B cell (primary cell): ENCODE results near the gene SMTNL1. TPM values are rescaled to one million over a fixed set of nuclear protein-coding genes. Genes with fewer than 3 reads are reported as not detected.

Experiments
- ATAC-seq: fragments of 200-7000 bp; cut with Tn5 transposase; one replicate; pipeline ENCODE4 v1.10.0; 2021; ENCODE audit warnings: low read depth, mild to moderate bottlenecking, moderate number of reproducible peaks, moderate library complexity
- CTCF ChIA-PET: fragments of 350-600 bp; sonication (Branson Sonifier 250); formaldehyde crosslinking; loops from one replicate; lab custom pipeline; 2021; ENCODE audit warnings: antibody characterized with exemption, inconsistent platforms; lab: Charles Lee
- POLR2A ChIA-PET: fragments of 350-600 bp; sonication (Branson Sonifier 250); formaldehyde crosslinking; loops from one replicate; lab custom pipeline; 2021; ENCODE audit warnings: antibody characterized with exemption; lab: Charles Lee
- DNase-seq: peaks from one replicate; pipeline ENCODE4 v3.0.0; 2013
- H2AFZ ChIP-seq: 2 replicates; pipeline ENCODE4 v1.6.1; 2012; ENCODE audit warnings: mild to moderate bottlenecking, low read depth, low read length; ENCODE audit not compliant: insufficient read depth, poor library complexity, severe bottlenecking
- H3K27ac ChIP-seq, 2 donors: 1 replicate in 1 of 2; 2 replicates in 1 of 2; pipeline ENCODE4 v1.5.1; 2012 to 2013; ENCODE audit warnings: low read length in 2 of 2, mild to moderate bottlenecking in 2 of 2, moderate library complexity in 1 of 2
- H3K27me3 ChIP-seq, 4 experiments: fragments of 200-600 bp in 1 of 4; sonication (generic) in 1 of 4; replicated peaks in 1 of 4; 1 replicate in 2 of 4; 2 replicates in 2 of 4; pipeline versions ENCODE4 v1.6.1 to v1.7.0; 2013 to 2016; ENCODE audit warnings: low read length in 3 of 4, mild to moderate bottlenecking in 2 of 4, mixed read lengths in 1 of 4, moderate library complexity in 1 of 4; ENCODE audit not compliant: insufficient read depth in 4 of 4, control insufficient read depth in 3 of 4; ENCODE audit errors: control extremely low read depth in 1 of 4
- H3K36me3 ChIP-seq, 2 experiments: replicated peaks in 1 of 2; 1 replicate in 1 of 2; 2 replicates in 1 of 2; pipeline versions ENCODE4 v1.6.1 to v1.7.1; 2013; ENCODE audit warnings: low read length in 1 of 2; ENCODE audit not compliant: insufficient read depth in 2 of 2, control insufficient read depth in 1 of 2; ENCODE audit errors: control extremely low read depth in 1 of 2, extremely low read depth in 1 of 2
- H3K4me1 ChIP-seq, 2 donors: fragments of 200-600 bp in 1 of 2; sonication (generic) in 1 of 2; 1 replicate in 1 of 2; 2 replicates in 1 of 2; pipeline versions ENCODE4 v1.5.1 to v1.6.1; 2013 to 2017; ENCODE audit warnings: low read length in 2 of 2; ENCODE audit not compliant: control insufficient read depth in 2 of 2, insufficient read depth in 2 of 2
- H3K4me2 ChIP-seq: replicated peaks from 2 replicates; pipeline ENCODE3; 2012; ENCODE audit warnings: mild to moderate bottlenecking, low read depth, low read length; ENCODE audit not compliant: poor library complexity, severe bottlenecking
- H3K4me3 ChIP-seq, 5 experiments: fragments of 200-600 bp in 1 of 5; sonication (generic) in 1 of 5; 1 replicate in 3 of 5; 2 replicates in 2 of 5; pipeline versions ENCODE4 v1.5.1 to v1.7.0; 2011 to 2016; ENCODE audit warnings: low read length in 4 of 5, mild to moderate bottlenecking in 4 of 5, low read depth in 2 of 5, control low read depth in 1 of 5, moderate library complexity in 1 of 5; ENCODE audit not compliant: insufficient read depth in 1 of 5; ENCODE audit errors: control extremely low read depth in 1 of 5, extremely low read depth in 1 of 5
- H3K79me2 ChIP-seq: fragments of 200-600 bp; sonication (generic); one replicate; pipeline ENCODE4 v1.6.0; 2016; ENCODE audit warnings: low read length; ENCODE audit not compliant: control insufficient read depth, insufficient read depth
- H3K9ac ChIP-seq: fragments of 200-600 bp; sonication (generic); 2 replicates; pipeline ENCODE4 v1.6.1; 2017; ENCODE audit warnings: mild to moderate bottlenecking, low read length, moderate library complexity
- H3K9me3 ChIP-seq, 3 donors: one replicate each; pipeline versions ENCODE4 v1.6.1 to v1.7.1; 2013; ENCODE audit warnings: low read length in 2 of 3; ENCODE audit not compliant: control insufficient read depth in 2 of 3, insufficient read depth in 1 of 3; ENCODE audit errors: control extremely low read depth in 1 of 3
- H4K20me1 ChIP-seq: 2 replicates; pipeline ENCODE4 v1.6.0; 2012; ENCODE audit warnings: mild to moderate bottlenecking, low read length; ENCODE audit not compliant: insufficient read depth, control insufficient read depth, poor library complexity, severe bottlenecking
- H3K27ac Mint-ChIP-seq: one replicate; pipeline ENCODE4 v1.8.0; 2021; ENCODE audit warnings: mixed read lengths
- H3K27me3 Mint-ChIP-seq: one replicate; pipeline ENCODE4 v1.8.0; 2021; ENCODE audit warnings: mixed read lengths
- H3K4me1 Mint-ChIP-seq: one replicate; pipeline ENCODE4 v1.8.0; 2021; ENCODE audit warnings: mixed read lengths
- H3K4me3 Mint-ChIP-seq: one replicate; pipeline ENCODE4 v1.8.0; 2021; ENCODE audit warnings: mixed read lengths
- H3K9me3 Mint-ChIP-seq: one replicate; pipeline ENCODE4 v1.8.0; 2022; ENCODE audit warnings: mixed read lengths; ENCODE audit not compliant: insufficient read depth
- EZH2 ChIP-seq: IDR thresholded peaks from 2 replicates; pipeline ENCODE4 v1.6.1; 2012; ENCODE audit warnings: borderline replicate concordance, low read depth, mild to moderate bottlenecking, moderate library complexity, low read length; ENCODE audit not compliant: insufficient read depth, poor library complexity, severe bottlenecking
- WGBS: methylation state at CpG from one replicate; pipeline ENCODE4 v1.1.5; 2013; ENCODE audit warnings: missing lambda C conversion rate; ENCODE audit not compliant: insufficient coverage; 5-methylcytosine and 5-hydroxymethylcytosine counted together
- intact Hi-C: fragments of 100-400 bp; cut with micrococcal nuclease; formaldehyde crosslinking; loops from one replicate; pipeline ENCODE4 v1.10.0; 2022
- polyA plus RNA-seq: library from polyadenylated mRNA; depleted of rRNA; stranded (reverse); fragments of >200 nt; gene quantifications from 2 replicates; pipeline ENCODE4 v1.2.3, GENCODE V29; 2012
- total RNA-seq, 2 donors: library from RNA; stranded (reverse); fragments of 120-200 nt in 1 of 2; gene quantifications; 1 replicate in 1 of 2; 2 replicates in 1 of 2; pipeline versions ENCODE4 v1.2.3 to v1.2.4, GENCODE V29; 2013 to 2022
- TF ChIP-seq, protein P1 (sequence below): fragments of 200-600 bp; IDR thresholded peaks from one replicate; pipeline ENCODE4 v1.8.0; 2022; ENCODE audit warnings: antibody characterized with exemption, mild to moderate bottlenecking

The SMTNL1 gene
- total and polyA plus RNA-seq, 2 donors (not counting 1 experiment from before 2014, with no cell fraction given) = not detected

DNA sequence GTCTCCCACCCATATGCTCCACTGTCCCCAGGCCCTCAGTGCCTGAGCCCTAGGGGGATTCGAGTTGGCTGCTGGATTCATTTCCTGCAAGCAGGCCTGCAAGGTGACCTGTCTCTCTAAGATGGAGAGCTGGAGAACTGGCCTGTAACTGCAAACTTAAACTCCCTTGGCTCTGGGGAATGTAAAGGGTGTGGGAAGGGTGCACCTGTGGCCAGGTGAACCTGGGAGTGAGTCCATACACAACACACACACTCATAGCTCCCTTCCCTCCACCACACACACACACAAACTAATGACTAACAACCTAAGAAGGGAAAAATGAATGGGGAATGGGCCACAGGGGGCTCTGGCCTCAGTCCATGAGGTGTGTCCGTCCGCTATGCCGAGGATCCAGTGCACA is 14.5 kb downstream of the SMTNL1 start:
- no peak overlapping the region for H3K4me3 Mint-ChIP-seq
- Histone ChIP-seq H3K36me3 (peaks cover 0 to 73% of the 10 kb centered on the region in 2 experiments), H3K79me2 (peaks cover 1% of the 10 kb centered on the region), H3K27ac (no peak overlapping the region), H4K20me1 (peaks cover 21% of the 10 kb centered on the region), H2AFZ (no peak overlapping the region), H3K4me1 (peaks cover 11 to 14% of the 10 kb centered on the region in 2 donors), H3K4me2 (no peak overlapping the region), H3K4me3 (no peak overlapping the region), H3K27me3 (no peaks in the 10 kb centered on the region), H3K9me3 (no peaks in the 10 kb centered on the region), H3K9ac (no peak overlapping the region)
- no peak for DNase-seq
- no peak overlapping the region for H3K27ac Mint-ChIP-seq
- CTCF ChIA-PET = interaction anchor here (0.6 kb wide), 1 partner anchor 115 kb away, joined by 3 read pairs; no protein-coding TSS in a partner anchor
- 92% methylated on average over 4 of the region's 4 CpGs for WGBS
- no peaks in the 10 kb centered on the region for H3K9me3 Mint-ChIP-seq
- intact Hi-C loops = no loop called here
- ATAC-seq = no peak
- no peaks in the 10 kb centered on the region for H3K27me3 Mint-ChIP-seq
- POLR2A ChIA-PET = no interaction called here
- H3K4me1 Mint-ChIP-seq = peaks cover 15% of the 10 kb centered on the region
- TF ChIP-seq, protein P1, sequence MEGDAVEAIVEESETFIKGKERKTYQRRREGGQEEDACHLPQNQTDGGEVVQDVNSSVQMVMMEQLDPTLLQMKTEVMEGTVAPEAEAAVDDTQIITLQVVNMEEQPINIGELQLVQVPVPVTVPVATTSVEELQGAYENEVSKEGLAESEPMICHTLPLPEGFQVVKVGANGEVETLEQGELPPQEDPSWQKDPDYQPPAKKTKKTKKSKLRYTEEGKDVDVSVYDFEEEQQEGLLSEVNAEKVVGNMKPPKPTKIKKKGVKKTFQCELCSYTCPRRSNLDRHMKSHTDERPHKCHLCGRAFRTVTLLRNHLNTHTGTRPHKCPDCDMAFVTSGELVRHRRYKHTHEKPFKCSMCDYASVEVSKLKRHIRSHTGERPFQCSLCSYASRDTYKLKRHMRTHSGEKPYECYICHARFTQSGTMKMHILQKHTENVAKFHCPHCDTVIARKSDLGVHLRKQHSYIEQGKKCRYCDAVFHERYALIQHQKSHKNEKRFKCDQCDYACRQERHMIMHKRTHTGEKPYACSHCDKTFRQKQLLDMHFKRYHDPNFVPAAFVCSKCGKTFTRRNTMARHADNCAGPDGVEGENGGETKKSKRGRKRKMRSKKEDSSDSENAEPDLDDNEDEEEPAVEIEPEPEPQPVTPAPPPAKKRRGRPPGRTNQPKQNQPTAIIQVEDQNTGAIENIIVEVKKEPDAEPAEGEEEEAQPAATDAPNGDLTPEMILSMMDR = no peak
- TF ChIP-seq EZH2 = no peak

DNA sequence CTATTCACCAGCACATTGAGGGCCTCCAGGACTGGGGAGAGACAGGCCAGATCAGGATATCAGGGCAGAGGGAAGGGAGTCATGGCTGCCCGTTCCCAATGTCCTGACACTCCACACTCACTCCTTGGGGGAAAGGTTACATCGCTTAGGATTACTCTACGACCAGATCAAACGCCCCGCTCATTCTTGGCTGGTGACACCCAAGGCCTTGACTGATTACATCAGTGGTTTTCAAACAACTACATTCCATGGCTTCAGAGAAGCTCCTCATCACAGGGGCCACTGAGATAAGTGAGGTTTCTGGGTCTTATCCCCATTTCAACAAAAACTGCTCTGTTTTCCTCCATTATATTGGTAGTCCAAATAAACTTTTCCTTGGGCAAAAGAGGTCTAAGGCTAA is 15.1 kb downstream of the SMTNL1 start:
- H3K9me3 Mint-ChIP-seq = no peaks in the 10 kb centered on the region
- Histone ChIP-seq H3K27ac (no peak overlapping the region), H3K9me3 (no peaks in the 10 kb centered on the region), H3K27me3 (no peaks in the 10 kb centered on the region), H3K9ac (no peak overlapping the region), H3K4me3 (no peak overlapping the region), H2AFZ (no peak overlapping the region), H3K36me3 (peaks cover 0 to 77% of the 10 kb centered on the region in 2 experiments), H3K4me1 (peaks cover 6 to 8% of the 10 kb centered on the region in 2 donors), H3K79me2 (peaks cover 7% of the 10 kb centered on the region), H3K4me2 (no peak overlapping the region), H4K20me1 (peaks cover 21% of the 10 kb centered on the region)
- ChIA-PET POLR2A (no interaction called here), CTCF (interaction anchor here (0.6 kb wide), 1 partner anchor 115 kb away, joined by 3 read pairs; no protein-coding TSS in a partner anchor)
- peaks cover 10% of the 10 kb centered on the region for H3K4me1 Mint-ChIP-seq
- DNase-seq (no peak), ATAC-seq (no peak)
- no peak overlapping the region for H3K4me3 Mint-ChIP-seq
- TF ChIP-seq EZH2 = no peak
- TF ChIP-seq, protein P1 = no peak
- intact Hi-C loops = no loop called here
- H3K27me3 Mint-ChIP-seq = no peaks in the 10 kb centered on the region
- H3K27ac Mint-ChIP-seq = no peak overlapping the region
- whole genome bisulfite sequencing = 100% methylated on average over 4 of the region's 5 CpGs
